GM19324 (cell line): ENCODE results near the gene MFN2.

Source experiments
- ATAC-seq: cut with Tn5 transposase; IDR thresholded peaks from one replicate; pipeline ENCODE4 v1.9.1; 2021; ENCODE audit warnings: mild to moderate bottlenecking, moderate library complexity; ENCODE audit not compliant: unreplicated experiment, low FRiP score

The MFN2 gene

GRCh38 chr1:11957897-11958296 is 22.3 kb upstream of the MFN2 start:
- no peak for ATAC-seq

GRCh38 chr1:11960276-11960675 is 20.0 kb upstream of the MFN2 start:
- ATAC-seq, result no peak

- no peak for ATAC-seq
Observed at GRCh38 chr1:11960715-11961114, 19.5 kb upstream of the MFN2 start.

- ATAC-seq, result no peak
Observed at GRCh38 chr1:11961230-11961629, 19.0 kb upstream of the MFN2 start.

- ATAC-seq, result no peak
Observed at GRCh38 chr1:11963622-11964021, 16.6 kb upstream of the MFN2 start.

GRCh38 chr1:11964656-11965055 is 15.6 kb upstream of the MFN2 start:
- no peak for ATAC-seq

- ATAC-seq, result no peak
Observed at GRCh38 chr1:11967028-11967547, 13.2 kb upstream of the MFN2 start.

- ATAC-seq, result no peak
Observed at GRCh38 chr1:11970441-11971185, 9.6 kb upstream of the MFN2 start.

- no peak for ATAC-seq
Observed at GRCh38 chr1:11977625-11978024, 2.6 kb upstream of the MFN2 start.

GRCh38 chr1:11978301-11978700 is 1.9 kb upstream of the MFN2 start:
- ATAC-seq, result no peak

- ATAC-seq, result no peak
Observed at GRCh38 chr1:11979028-11979850, 1.0 kb upstream of the MFN2 start.

- ATAC-seq, result no peak
Observed at GRCh38 chr1:11980676-11980972, 380 bp downstream of the MFN2 start.

GRCh38 chr1:11981378-11982009 is 1.2 kb downstream of the MFN2 start:
- ATAC-seq, result no peak

- ATAC-seq, result no peak
Observed at GRCh38 chr1:11982010-11982392, 1.8 kb downstream of the MFN2 start.

- no peak for ATAC-seq
Observed at GRCh38 chr1:11984121-11984520, 3.9 kb downstream of the MFN2 start.

- no peak for ATAC-seq
Observed at GRCh38 chr1:11984576-11984975, 4.3 kb downstream of the MFN2 start.

- ATAC-seq, result no peak
Observed at GRCh38 chr1:11985171-11985570, 4.9 kb downstream of the MFN2 start.

GRCh38 chr1:11985851-11986250 is 5.6 kb downstream of the MFN2 start:
- ATAC-seq, result no peak

GRCh38 chr1:11989669-11990068 is 9.4 kb downstream of the MFN2 start:
- ATAC-seq, result no peak

GRCh38 chr1:11990303-11991032 is 10.2 kb downstream of the MFN2 start:
- no peak for ATAC-seq
